DMS53 treated with DMSO at 0.1 percent for 48 hours (cell line): ENCODE measurements around the gene U2AF2.

ENCODE experiments used
- DNase-seq: peaks from one replicate; lab custom pipeline; 2025; ENCODE audit not compliant: unreplicated experiment; lab: John Stamatoyannopoulos, UW

Gene U2AF2

GRCh38 chr19:55688422-55689218 is 33.8 kb downstream of the U2AF2 start:
- DNase-seq: no peak

GRCh38 chr19:55689411-55690108 is 34.7 kb downstream of the U2AF2 start:
- DNase-seq: no peak

- no peak for DNase-seq
Observed at GRCh38 chr19:55690109-55690768, 35.4 kb downstream of the U2AF2 start.

GRCh38 chr19:55690769-55691545 is 36.1 kb downstream of the U2AF2 start:
- DNase-seq: no peak

- DNase-seq: no peak
Observed at GRCh38 chr19:55691561-55692481, 37.0 kb downstream of the U2AF2 start.

- DNase-seq: no peak
Observed at GRCh38 chr19:55692681-55693081, 37.8 kb downstream of the U2AF2 start.

- DNase-seq: no peak
Observed at GRCh38 chr19:55693336-55693974, 38.6 kb downstream of the U2AF2 start.

GRCh38 chr19:55694241-55694655 is 39.4 kb downstream of the U2AF2 start:
- DNase-seq: no peak

- DNase-seq: no peak
Observed at GRCh38 chr19:55694656-55695491, 40.0 kb downstream of the U2AF2 start.

GRCh38 chr19:55695511-55696290 is 40.9 kb downstream of the U2AF2 start:
- no peak for DNase-seq

- DNase-seq: no peak
Observed at GRCh38 chr19:55696301-55697068, 41.6 kb downstream of the U2AF2 start.

GRCh38 chr19:55697069-55697440 is 42.2 kb downstream of the U2AF2 start:
- no peak for DNase-seq

- DNase-seq: no peak
Observed at GRCh38 chr19:55697698-55698097, 42.9 kb downstream of the U2AF2 start.

GRCh38 chr19:55698256-55698655 is 43.4 kb downstream of the U2AF2 start:
- no peak for DNase-seq

GRCh38 chr19:55699221-55699620 is 44.4 kb downstream of the U2AF2 start:
- no peak for DNase-seq

- DNase-seq: no peak
Observed at GRCh38 chr19:55700813-55701212, 46.0 kb downstream of the U2AF2 start.

GRCh38 chr19:55702131-55702627 is 47.3 kb downstream of the U2AF2 start:
- no peak for DNase-seq
